ENCODE data around the gene PTPN21.

GRCh38 chr14:88598097-88598675 is 43.4 kb upstream of the PTPN21 start:
- no peak for TF ChIP-seq CTCF (IDR thresholded peaks at IDR 0.05; ENCODE audit: low read depth, low read length)
- TF ChIP-seq POLR2A (IDR thresholded peaks at IDR 0.05; ENCODE audit: extremely low read depth, insufficient read length) = no peak
- no peak for TF ChIP-seq MYC (IDR thresholded peaks at IDR 0.05; ENCODE audit: low read depth, low read length)
